Inflammatory macrophage treated with lipopolysaccharide for 4 hours (primary cell): ENCODE results near the gene MYRF.
A peak's percentile ranks its signal among the peaks of the same experiment; 100 is the strongest.

ENCODE experiments used
- DNase-seq: peaks from one replicate; pipeline ENCODE4 v3.0.0-alpha.2; 2020

The MYRF gene

GRCh38 chr11:61762223-61762615 is 9.8 kb downstream of the MYRF start:
- no peak for DNase-seq

- DNase-seq, result no peak
Observed at GRCh38 chr11:61762798-61763197, 10.4 kb downstream of the MYRF start.

- DNase-seq, result no peak
Observed at GRCh38 chr11:61763930-61764605, 11.6 kb downstream of the MYRF start.

GRCh38 chr11:61764606-61765260 is 12.3 kb downstream of the MYRF start:
- DNase-seq, result no peak

GRCh38 chr11:61765550-61766253 is 13.3 kb downstream of the MYRF start:
- DNase-seq, result no peak

- no peak for DNase-seq
Observed at GRCh38 chr11:61766353-61766841, 14.0 kb downstream of the MYRF start.

GRCh38 chr11:61768376-61769076 is 16.1 kb downstream of the MYRF start:
- DNase-seq, result no peak

- DNase-seq, result no peak
Observed at GRCh38 chr11:61769169-61769920, 16.9 kb downstream of the MYRF start.

GRCh38 chr11:61769946-61770683 is 17.7 kb downstream of the MYRF start:
- DNase-seq, result no peak

GRCh38 chr11:61771195-61771894 is 18.9 kb downstream of the MYRF start:
- DNase-seq, result no peak

- no peak for DNase-seq
Observed at GRCh38 chr11:61771985-61772455, 19.6 kb downstream of the MYRF start.

- no peak for DNase-seq
Observed at GRCh38 chr11:61773356-61773755, 20.9 kb downstream of the MYRF start.

GRCh38 chr11:61773809-61774208 is 21.4 kb downstream of the MYRF start:
- DNase-seq, result no peak

- no peak for DNase-seq
Observed at GRCh38 chr11:61774411-61774810, 22.0 kb downstream of the MYRF start.

GRCh38 chr11:61775106-61775505 is 22.7 kb downstream of the MYRF start:
- no peak for DNase-seq

GRCh38 chr11:61775606-61776554 is 23.4 kb downstream of the MYRF start:
- no peak for DNase-seq

GRCh38 chr11:61776561-61777075 is 24.2 kb downstream of the MYRF start:
- peak; percentile 73 for DNase-seq

GRCh38 chr11:61777234-61778090 is 25.0 kb downstream of the MYRF start:
- peak; percentile 18 for DNase-seq
